Karpas-422 (cell line): ENCODE data around the gene TMEM200B. TPM values are rescaled to one million over a fixed set of nuclear protein-coding genes. Genes with fewer than 3 reads are reported as not detected.

Experiments used
- DNase-seq: peaks from one replicate; pipeline ENCODE4 v3.0.0-alpha.2; 2015
- H2AFZ ChIP-seq: fragments of 200-600 bp; sonication (generic); 2 replicates; pipeline ENCODE4 v1.6.1; 2014; ENCODE audit warnings: antibody characterized with exemption, low read length, mixed read lengths
- H3K27ac ChIP-seq: fragments of 200-600 bp; sonication (generic); 2 replicates; pipeline ENCODE4 v1.5.1; 2014; ENCODE audit warnings: mild to moderate bottlenecking, low read length, moderate library complexity
- H3K27me3 ChIP-seq: fragments of 200-600 bp; sonication (generic); 2 replicates; pipeline ENCODE4 v1.6.1; 2014; ENCODE audit warnings: low read length, mixed read lengths
- H3K36me3 ChIP-seq: fragments of 200-600 bp; sonication (generic); 2 replicates; pipeline ENCODE4 v1.6.1; 2014; ENCODE audit warnings: low read length, mixed read lengths; ENCODE audit not compliant: insufficient read depth
- H3K4me1 ChIP-seq: fragments of 200-600 bp; sonication (generic); 2 replicates; pipeline ENCODE4 v1.6.1; 2014; ENCODE audit warnings: mild to moderate bottlenecking, low read length, mixed read lengths
- H3K4me2 ChIP-seq: fragments of 200-600 bp; sonication (generic); 2 replicates; pipeline ENCODE4 v1.6.1; 2014; ENCODE audit warnings: low read length, low read depth, mild to moderate bottlenecking; ENCODE audit not compliant: poor library complexity, severe bottlenecking
- H3K4me3 ChIP-seq: fragments of 200-600 bp; sonication (generic); 2 replicates; pipeline ENCODE4 v1.5.1; 2014; ENCODE audit warnings: mild to moderate bottlenecking, antibody characterized with exemption, low read length, mixed read lengths
- H3K79me2 ChIP-seq: fragments of 200-600 bp; sonication (generic); 2 replicates; pipeline ENCODE4 v1.6.1; 2014; ENCODE audit warnings: mild to moderate bottlenecking, low read length, mixed read lengths
- H3K9ac ChIP-seq: fragments of 200-600 bp; sonication (generic); 2 replicates; pipeline ENCODE4 v1.6.0; 2014; ENCODE audit warnings: low read length
- H3K9me2 ChIP-seq: fragments of 200-600 bp; sonication (generic), shearing (Covaris generic); replicated peaks from 2 replicates; pipeline ENCODE4 v1.6.0; 2014; ENCODE audit warnings: mild to moderate bottlenecking, low read length, moderate library complexity; ENCODE audit not compliant: insufficient read depth
- H3K9me3 ChIP-seq: fragments of 300-700, 200-600 bp; sonication (generic); 2 replicates; pipeline ENCODE4 v1.6.1; 2014; ENCODE audit warnings: low read length, mixed read lengths
- H4K20me1 ChIP-seq: fragments of 200-600 bp; sonication (generic); 2 replicates; pipeline ENCODE4 v1.6.1; 2014; ENCODE audit warnings: mild to moderate bottlenecking, antibody characterized with exemption, low read length, low read depth; ENCODE audit not compliant: insufficient read depth
- total RNA-seq: library from RNA; depleted of rRNA; stranded (reverse); fragments of >200 nt; shearing (Covaris generic); gene quantifications from 2 replicates; pipeline ENCODE4 v1.2.3, GENCODE V29; 2014; ENCODE audit warnings: low replicate concordance

Gene TMEM200B
- total RNA-seq, 1 experiment from 2014 or later, result not detected

- H3K9me2 ChIP-seq, result no peaks in the 10 kb centered on the region
- DNase-seq, result no peak
- peaks cover 59% of the 10 kb centered on the region for H3K36me3 ChIP-seq
- H2AFZ ChIP-seq, result no peak overlapping the region
- peaks cover 10% of the 10 kb centered on the region; the same call in 1 of the 2 replicates for H4K20me1 ChIP-seq
- no peak overlapping the region for H3K4me2 ChIP-seq
- no peaks in the 10 kb centered on the region for H3K9me3 ChIP-seq
- H3K27ac ChIP-seq, result no peak overlapping the region
- peaks cover 9% of the 10 kb centered on the region; the same call in 1 of the 2 replicates for H3K79me2 ChIP-seq
- H3K9ac ChIP-seq, result no peak overlapping the region
- H3K4me3 ChIP-seq, result no peak overlapping the region
- no peaks in the 10 kb centered on the region for H3K4me1 ChIP-seq
- H3K27me3 ChIP-seq, result no peaks in the 10 kb centered on the region
Observed at GRCh38 chr1:29148656-29149491, 25.2 kb upstream of the TMEM200B start.

DNA sequence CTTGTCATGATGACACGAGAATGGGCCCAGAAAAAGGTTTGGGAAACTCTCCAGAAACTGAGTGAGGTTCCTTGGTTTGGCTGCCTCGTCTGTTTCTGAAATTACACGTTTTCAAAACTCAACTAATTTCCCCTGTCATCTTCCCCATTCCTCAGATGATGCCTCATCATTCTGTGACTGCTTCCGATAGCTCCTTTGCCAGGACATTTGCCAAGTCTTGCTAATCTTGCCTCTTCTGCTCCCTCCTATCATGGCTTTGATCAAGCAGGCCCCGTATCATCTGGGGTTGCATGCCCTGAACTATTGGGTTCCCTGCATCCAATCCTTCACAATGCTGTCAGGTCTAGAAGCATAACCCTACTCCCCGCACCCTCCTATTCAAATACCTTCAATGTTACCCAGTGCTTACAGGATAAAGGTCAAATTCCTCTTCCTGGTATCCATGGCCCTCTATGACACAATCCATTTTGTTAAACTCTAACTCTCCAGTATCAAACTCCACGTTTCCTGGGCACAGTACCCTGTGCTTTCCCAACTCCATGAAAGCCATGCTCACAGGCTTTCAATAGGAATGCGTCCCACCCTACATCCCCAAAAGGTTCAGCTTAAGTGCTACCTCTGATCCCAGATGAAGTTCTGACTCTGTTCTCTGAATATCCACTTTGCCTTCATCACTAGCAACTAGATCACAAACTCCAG lies 22.2 kb upstream of the TMEM200B start:
- peaks cover 6% of the 10 kb centered on the region; the same call in 1 of the 2 replicates for H4K20me1 ChIP-seq
- H3K27me3 ChIP-seq, result no peaks in the 10 kb centered on the region
- no peak for DNase-seq
- H3K4me3 ChIP-seq, result no peak overlapping the region
- no peaks in the 10 kb centered on the region for H3K9me2 ChIP-seq
- no peak overlapping the region for H2AFZ ChIP-seq
- no peak overlapping the region for H3K27ac ChIP-seq
- no peaks in the 10 kb centered on the region for H3K79me2 ChIP-seq
- H3K9me3 ChIP-seq, result no peaks in the 10 kb centered on the region
- H3K4me2 ChIP-seq, result no peak overlapping the region
- no peak overlapping the region for H3K9ac ChIP-seq
- peaks cover 40% of the 10 kb centered on the region for H3K36me3 ChIP-seq
- H3K4me1 ChIP-seq, result 0 out of 2 replicates have a peak, but pooled peaks cover 2% of the 10 kb centered on the region

- Histone ChIP-seq H3K27me3 (no peaks in the 10 kb centered on the region), H2AFZ (no peak overlapping the region), H3K9me3 (no peaks in the 10 kb centered on the region), H3K79me2 (no peaks in the 10 kb centered on the region), H4K20me1 (peaks cover 6% of the 10 kb centered on the region; the same call in 1 of the 2 replicates), H3K4me2 (no peak overlapping the region), H3K4me1 (0 out of 2 replicates have a peak, but pooled peaks cover 2% of the 10 kb centered on the region), H3K9me2 (no peaks in the 10 kb centered on the region), H3K4me3 (no peak overlapping the region), H3K9ac (no peak overlapping the region), H3K36me3 (peaks cover 30% of the 10 kb centered on the region), H3K27ac (no peak overlapping the region)
- DNase-seq, result no peak
Observed at GRCh38 chr1:29144178-29144577, 20.5 kb upstream of the TMEM200B start.

- no peak overlapping the region for H3K9ac ChIP-seq
- no peak overlapping the region for H2AFZ ChIP-seq
- no peak overlapping the region for H3K4me2 ChIP-seq
- H4K20me1 ChIP-seq, result peaks cover 3% of the 10 kb centered on the region; the same call in 1 of the 2 replicates
- H3K9me2 ChIP-seq, result no peaks in the 10 kb centered on the region
- peaks cover 15% of the 10 kb centered on the region for H3K36me3 ChIP-seq
- 0 out of 2 replicates have a peak, but pooled peaks cover 2% of the 10 kb centered on the region for H3K4me1 ChIP-seq
- H3K4me3 ChIP-seq, result no peak overlapping the region
- H3K27me3 ChIP-seq, result no peaks in the 10 kb centered on the region
- no peaks in the 10 kb centered on the region for H3K9me3 ChIP-seq
- H3K27ac ChIP-seq, result no peak overlapping the region; the same call in 1 of the 2 replicates
- no peak for DNase-seq
- H3K79me2 ChIP-seq, result no peaks in the 10 kb centered on the region
Observed at GRCh38 chr1:29142714-29143113, 19.0 kb upstream of the TMEM200B start.

GRCh38 chr1:29136391-29136915 lies 12.8 kb upstream of the TMEM200B start:
- no peak overlapping the region for H3K9ac ChIP-seq

DNA sequence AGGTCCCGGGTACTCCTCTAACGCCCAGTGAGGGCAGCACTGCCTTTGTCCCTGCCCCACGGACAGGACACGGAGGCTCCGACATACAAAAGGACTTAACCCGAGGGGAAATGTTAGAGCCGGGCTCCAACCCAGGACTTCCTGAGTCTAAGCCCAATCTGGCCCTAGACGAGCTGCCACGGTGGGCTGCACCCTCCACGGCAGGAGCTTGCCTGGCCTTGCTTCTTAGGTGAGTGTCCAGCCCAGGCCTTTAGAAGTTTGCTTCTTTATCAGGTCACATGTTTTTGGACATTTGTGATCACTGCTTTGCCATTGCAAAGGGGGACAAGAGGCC lies 11.0 kb upstream of the TMEM200B start:
- Histone ChIP-seq H3K36me3 (no peaks in the 10 kb centered on the region), H4K20me1 (no peaks in the 10 kb centered on the region), H3K79me2 (no peaks in the 10 kb centered on the region), H3K4me1 (no peaks in the 10 kb centered on the region), H3K9ac (no peak overlapping the region), H3K9me2 (no peaks in the 10 kb centered on the region), H3K4me2 (no peak overlapping the region), H3K9me3 (no peaks in the 10 kb centered on the region), H3K27ac (no peak overlapping the region), H3K4me3 (no peak overlapping the region), H3K27me3 (no peaks in the 10 kb centered on the region), H2AFZ (no peak overlapping the region)
- no peak for DNase-seq

More at GRCh38 chr1:29136391-29136915, 12.8 kb upstream of the TMEM200B start:
- Histone ChIP-seq H3K9me3 (no peaks in the 10 kb centered on the region), H3K79me2 (no peaks in the 10 kb centered on the region), H3K4me1 (no peaks in the 10 kb centered on the region), H3K27ac (no peak overlapping the region), H3K9me2 (no peaks in the 10 kb centered on the region), H2AFZ (no peak overlapping the region), H3K4me3 (no peak overlapping the region), H3K4me2 (no peak overlapping the region), H3K36me3 (no peaks in the 10 kb centered on the region), H4K20me1 (no peaks in the 10 kb centered on the region), H3K27me3 (no peaks in the 10 kb centered on the region)
- no peak for DNase-seq

GRCh38 chr1:29133861-29134694 lies 10.4 kb upstream of the TMEM200B start:
- Histone ChIP-seq H2AFZ (no peak overlapping the region), H3K36me3 (no peaks in the 10 kb centered on the region), H3K79me2 (no peaks in the 10 kb centered on the region), H3K9me3 (no peaks in the 10 kb centered on the region), H3K27me3 (no peaks in the 10 kb centered on the region), H4K20me1 (no peaks in the 10 kb centered on the region), H3K4me1 (no peaks in the 10 kb centered on the region), H3K9ac (no peak overlapping the region), H3K27ac (no peak overlapping the region), H3K9me2 (no peaks in the 10 kb centered on the region), H3K4me3 (no peak overlapping the region), H3K4me2 (no peak overlapping the region)
- no peak for DNase-seq
